ENCODE results near the gene HMGXB3. TPM values are rescaled to one million over a fixed set of nuclear protein-coding genes. Genes with fewer than 3 reads are reported as not detected.
A peak's percentile ranks its signal among the peaks of the same experiment; 100 is the strongest.

HMGXB3 gene
- total RNA-seq, 1 donor from 2014 or later: 36.8 TPM

DNA sequence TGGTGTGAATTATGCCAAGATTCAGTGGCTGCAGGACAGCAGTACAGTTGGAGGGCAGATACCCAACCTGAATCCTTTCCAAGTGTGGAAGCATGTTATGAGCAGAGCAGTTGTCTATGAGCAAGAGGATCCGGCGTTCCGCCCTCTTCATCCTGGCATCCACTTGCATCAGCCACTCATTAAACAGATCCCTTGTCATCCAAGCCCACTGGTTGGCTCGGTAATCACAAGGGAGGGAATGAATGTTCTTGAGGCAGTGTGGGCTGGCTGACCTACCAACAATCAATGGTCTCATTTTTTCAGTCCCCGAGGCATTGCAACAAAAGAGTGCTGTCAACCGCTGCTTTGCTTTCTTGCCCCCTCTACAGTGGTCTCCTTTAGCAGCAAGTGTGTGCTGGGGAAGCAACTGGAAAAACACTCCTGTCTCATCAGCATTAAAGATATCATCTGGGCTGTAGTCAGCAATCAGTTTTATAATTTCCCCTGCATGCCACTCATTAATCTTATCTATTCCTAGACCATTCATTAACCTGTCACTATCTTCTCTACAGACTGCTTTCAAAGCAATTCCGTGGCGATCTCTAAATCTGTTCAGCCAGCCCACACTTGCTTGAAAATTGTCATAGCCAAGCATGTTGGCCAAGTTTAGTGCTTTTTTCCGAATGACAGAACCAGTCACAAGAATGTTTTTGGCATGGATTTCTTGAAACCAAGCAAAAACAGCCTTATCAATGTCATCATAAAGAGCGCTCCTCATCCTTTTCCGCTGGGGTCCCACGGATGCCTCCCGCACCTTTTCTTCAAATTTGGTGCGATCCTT is 4.9 kb upstream of the HMGXB3 start:
- POLR2A ChIA-PET: no interaction called here
- DNase-seq (no peak), ATAC-seq (ENCODE audit: low read depth) (no peak)
- H3K36me3 Mint-ChIP-seq (ENCODE audit: low read depth): peaks cover 18% of the 10 kb centered on the region
- intact Hi-C loops (cut with micrococcal nuclease): no loop called here
- CTCF ChIA-PET: interaction anchor here (1.0 kb wide), 1 partner anchor 139 kb away, joined by 3 read pairs; no protein-coding TSS in a partner anchor
- H3K9me3 Mint-ChIP-seq: no peaks in the 10 kb centered on the region
- no peak overlapping the region for H3K4me3 Mint-ChIP-seq
- no peaks in the 10 kb centered on the region for H3K27me3 Mint-ChIP-seq
- no peak for TF ChIP-seq CTCF (IDR thresholded peaks at IDR 0.05)
- H3K4me1 Mint-ChIP-seq: peaks cover 11% of the 10 kb centered on the region
- H3K27ac Mint-ChIP-seq: no peak overlapping the region

DNA sequence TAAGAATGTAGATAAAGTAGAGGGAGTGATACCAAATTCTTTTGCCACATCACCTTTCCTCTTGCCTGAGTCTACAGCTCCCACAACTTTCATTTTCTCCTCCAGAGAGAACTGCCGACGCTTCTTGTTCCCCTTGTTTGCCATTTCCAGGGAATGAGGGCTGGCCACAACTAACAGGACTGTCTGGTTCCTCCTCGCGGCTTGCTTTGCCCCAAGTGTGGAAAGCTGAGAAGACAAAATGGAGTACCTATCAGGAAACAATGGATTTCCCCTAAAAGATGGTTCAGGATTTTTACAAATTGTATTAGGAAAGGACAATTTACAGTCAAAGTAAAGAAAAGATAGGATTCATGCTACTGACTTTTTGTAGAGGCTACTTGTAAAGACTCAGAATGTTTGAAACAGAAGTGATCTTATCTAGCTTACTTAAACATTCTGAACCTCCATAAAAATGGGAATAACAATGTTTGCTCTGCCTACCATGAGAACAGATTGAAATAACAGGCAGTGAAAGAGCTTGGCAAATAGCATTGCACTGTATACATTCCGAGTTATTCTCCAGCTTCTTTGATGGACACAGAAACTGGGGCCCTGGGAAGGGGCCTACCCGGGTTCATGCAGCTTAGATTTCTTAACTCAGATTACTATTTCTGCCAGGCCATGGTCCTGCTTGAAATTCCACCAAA is 4.2 kb upstream of the HMGXB3 start:
- H3K27me3 Mint-ChIP-seq: no peaks in the 10 kb centered on the region
- no peaks in the 10 kb centered on the region for H3K9me3 Mint-ChIP-seq
- no peak overlapping the region for H3K4me3 Mint-ChIP-seq
- no peak for DNase-seq
- H3K27ac Mint-ChIP-seq: no peak overlapping the region
- TF ChIP-seq CTCF (IDR thresholded peaks at IDR 0.05): no peak
- CTCF ChIA-PET: interaction anchor here (0.9 to 1.0 kb wide), 2 partner anchors 140 to 162 kb away, joined by 3 to 5 read pairs; no protein-coding TSS in a partner anchor
- peaks cover 12% of the 10 kb centered on the region for H3K4me1 Mint-ChIP-seq
- H3K36me3 Mint-ChIP-seq (ENCODE audit: low read depth): peaks cover 20% of the 10 kb centered on the region
- ATAC-seq (ENCODE audit: low read depth): no peak
- POLR2A ChIA-PET: no interaction called here
- intact Hi-C loops (cut with micrococcal nuclease): no loop called here

DNA sequence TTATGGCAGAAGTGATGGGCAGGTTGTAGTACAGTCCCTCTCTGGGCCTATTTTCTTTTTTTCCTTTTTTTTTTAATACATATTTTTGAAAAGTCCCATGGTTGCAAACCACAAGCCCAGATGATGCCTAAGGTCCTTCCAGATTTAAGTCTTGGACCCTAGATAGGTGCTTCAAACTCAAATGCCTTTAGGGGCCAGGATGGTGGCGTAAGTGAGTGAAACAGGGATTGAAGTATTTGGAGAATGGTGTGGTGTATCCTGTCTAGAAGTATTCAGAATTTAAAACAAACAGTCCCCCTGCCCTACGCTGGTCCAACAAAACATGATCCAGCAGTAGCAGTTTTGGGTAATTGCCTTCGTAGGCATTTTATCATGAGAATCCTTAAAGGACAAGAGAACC is 2.3 kb upstream of the HMGXB3 start:
- Mint-ChIP-seq H3K36me3 (ENCODE audit: low read depth) (peaks cover 25% of the 10 kb centered on the region), H3K4me3 (no peak overlapping the region), H3K9me3 (no peaks in the 10 kb centered on the region), H3K4me1 (peaks cover 28% of the 10 kb centered on the region), H3K27ac (no peak overlapping the region), H3K27me3 (no peaks in the 10 kb centered on the region)
- intact Hi-C loops (cut with micrococcal nuclease): no loop called here
- DNase-seq (no peak), ATAC-seq (ENCODE audit: low read depth) (no peak)
- no peak for TF ChIP-seq CTCF (IDR thresholded peaks at IDR 0.05)
- ChIA-PET CTCF (no interaction called here), POLR2A (no interaction called here)

- CTCF ChIA-PET: interaction anchor here (1.0 to 2.8 kb wide), 3 partner anchors 9 to 165 kb away, joined by 3 to 10 read pairs (median 9); no protein-coding TSS in a partner anchor
- TF ChIP-seq CTCF (IDR thresholded peaks at IDR 0.05): no peak
- ATAC-seq (ENCODE audit: low read depth) (no peak), DNase-seq (no peak)
- intact Hi-C loops (cut with micrococcal nuclease): no loop called here
- Mint-ChIP-seq H3K4me3 (peak overlapping the region; percentile 95), H3K27ac (peak overlapping the region; percentile 91), H3K36me3 (ENCODE audit: low read depth) (peaks cover 32% of the 10 kb centered on the region), H3K9me3 (no peaks in the 10 kb centered on the region), H3K27me3 (no peaks in the 10 kb centered on the region), H3K4me1 (peaks cover 28% of the 10 kb centered on the region)
- POLR2A ChIA-PET: interaction anchor here (0.6 to 2.6 kb wide), 5 partner anchors 9 to 1071 kb away, joined by 4 to 39 read pairs (median 6); partner anchors contain the start of genes CD74, CSNK1A1 and SLC26A2
Observed at GRCh38 chr5:149999359-149999758, 1.2 kb upstream of the HMGXB3 start.

- H3K9me3 Mint-ChIP-seq: no peaks in the 10 kb centered on the region
- peak overlapping the region; percentile 91 for H3K27ac Mint-ChIP-seq
- peaks cover 36% of the 10 kb centered on the region for H3K36me3 Mint-ChIP-seq (ENCODE audit: low read depth)
- no peak for TF ChIP-seq CTCF (IDR thresholded peaks at IDR 0.05)
- intact Hi-C loops (cut with micrococcal nuclease): loop anchor here (1.0 to 5.0 kb wide), 9 partner anchors 40 to 1772 kb away; partner anchors contain the start of genes CSNK1A1, G3BP1, PPARGC1B and SLC26A2
- no peak for DNase-seq
- peak overlapping the region; percentile 95 for H3K4me3 Mint-ChIP-seq
- H3K4me1 Mint-ChIP-seq: peaks cover 28% of the 10 kb centered on the region
- H3K27me3 Mint-ChIP-seq: no peaks in the 10 kb centered on the region
- CTCF ChIA-PET: interaction anchor here (1.0 to 2.8 kb wide), 4 partner anchors 9 to 168 kb away, joined by 3 to 10 read pairs (median 6); no protein-coding TSS in a partner anchor
- no peak for ATAC-seq (ENCODE audit: low read depth)
- POLR2A ChIA-PET: interaction anchor here (0.6 to 2.6 kb wide), 9 partner anchors 10 to 1071 kb away, joined by 3 to 39 read pairs (median 5); partner anchors contain the start of genes CD74, CSNK1A1 and SLC26A2
Observed at GRCh38 chr5:149999866-150000255, 678 bp upstream of the HMGXB3 start.

Measured in activated B cell treated with CpG ODN at 0.5 μM for 24 hours (primary cell).